WTC11 (cell line): Measurements from ENCODE around the gene CCBE1.

Source experiments
- ATF1 ChIP-seq: sonication (generic); formaldehyde crosslinking; IDR thresholded peaks from 2 replicates; pipeline ENCODE4 v1.8.1; 2023; ENCODE audit warnings: mild to moderate bottlenecking, moderate library complexity, missing genetic modification reagents
- CBFB ChIP-seq: sonication (generic); formaldehyde crosslinking; IDR thresholded peaks from 2 replicates; pipeline ENCODE4 v1.8.1; 2022; ENCODE audit warnings: mild to moderate bottlenecking, low read depth, missing genetic modification reagents
- ELF4 ChIP-seq: sonication (generic); formaldehyde crosslinking; IDR thresholded peaks from 2 replicates; pipeline ENCODE4 v1.8.1; 2022; ENCODE audit warnings: low read depth, mild to moderate bottlenecking, moderate library complexity, missing genetic modification reagents
- NR2C2 ChIP-seq: sonication (generic); formaldehyde crosslinking; IDR thresholded peaks from 2 replicates; pipeline ENCODE4 v1.8.0; 2022; ENCODE audit warnings: mild to moderate bottlenecking, missing genetic modification reagents
- TEAD4 ChIP-seq: sonication (generic); formaldehyde crosslinking; IDR thresholded peaks from 2 replicates; pipeline ENCODE4 v1.8.0; 2022; ENCODE audit warnings: mild to moderate bottlenecking, missing genetic modification reagents
- ZNF121 ChIP-seq: sonication (generic); formaldehyde crosslinking; IDR thresholded peaks from 2 replicates; pipeline ENCODE4 v1.8.0; 2023; ENCODE audit warnings: missing genetic modification reagents
- ZNF219 ChIP-seq: sonication (generic); formaldehyde crosslinking; IDR thresholded peaks from 2 replicates; pipeline ENCODE4 v1.8.0; 2023; ENCODE audit warnings: missing genetic modification reagents, mild to moderate bottlenecking, borderline replicate concordance
- TF ChIP-seq, protein P1 (sequence below): fragments of 200-600 bp; IDR thresholded peaks from 2 replicates; pipeline ENCODE4 v1.8.0; 2022; ENCODE audit warnings: antibody characterized with exemption
- TF ChIP-seq, protein P2 (sequence below): sonication (generic); formaldehyde crosslinking; IDR thresholded peaks from 2 replicates; pipeline ENCODE4 v1.8.1; 2023; ENCODE audit warnings: mild to moderate bottlenecking, missing genetic modification reagents, moderate library complexity
- TF ChIP-seq, protein P3 (sequence below): fragments of 250-450 bp; sonication (Bioruptor Pico); IDR thresholded peaks from 2 replicates; pipeline ENCODE4 v1.9.0; 2021; ENCODE audit warnings: mild to moderate bottlenecking, borderline replicate concordance
- TF ChIP-seq, protein P4 (sequence below): sonication (generic); formaldehyde crosslinking; conservative IDR thresholded peaks from 2 replicates; pipeline ENCODE4 v1.8.1; 2022; ENCODE audit warnings: mild to moderate bottlenecking, missing genetic modification reagents
- TF ChIP-seq, protein P5 (sequence below): fragments of 250-450 bp; sonication (Bioruptor Pico); IDR thresholded peaks from 2 replicates; pipeline ENCODE4 v1.9.0; 2021; ENCODE audit warnings: mild to moderate bottlenecking
- TF ChIP-seq, protein P6 (sequence below): sonication (generic); formaldehyde crosslinking; IDR thresholded peaks from 2 replicates; pipeline ENCODE4 v1.8.1; 2022; ENCODE audit warnings: missing genetic modification reagents, borderline replicate concordance
- TF ChIP-seq, protein P7 (sequence below): sonication (generic); formaldehyde crosslinking; IDR thresholded peaks from 2 replicates; pipeline ENCODE4 v1.8.1; 2023; ENCODE audit warnings: mild to moderate bottlenecking, missing genetic modification reagents, moderate library complexity

DNA sequence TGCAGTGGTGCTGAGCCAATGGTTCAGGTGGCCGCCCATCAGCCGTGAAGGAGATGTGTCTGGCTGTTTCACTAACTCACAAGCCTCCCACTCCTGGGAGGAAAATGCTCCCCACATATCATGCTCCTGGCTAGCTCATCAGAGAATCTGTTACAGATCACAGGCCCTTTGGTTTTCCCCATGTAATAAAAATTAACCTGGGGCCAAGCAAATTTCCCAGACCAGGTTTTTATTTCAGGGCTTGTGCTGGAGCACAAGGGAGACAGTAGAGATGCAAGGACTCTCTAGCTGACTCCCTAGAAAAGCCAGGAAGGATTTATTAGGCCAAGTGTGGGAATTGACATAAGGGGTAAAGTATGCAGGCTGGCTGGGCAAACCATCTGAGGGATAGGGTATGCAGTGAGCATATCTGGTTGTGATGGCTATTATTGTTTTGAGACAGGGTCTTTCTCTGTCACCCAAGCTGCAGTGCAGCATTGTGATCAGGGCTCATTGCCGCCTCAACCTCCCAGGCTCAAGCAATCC lies 40.6 kb upstream of the CCBE1 start:
- TF ChIP-seq CBFB (CRISPR knock-in tag) = no peak
- TF ChIP-seq, protein P1, sequence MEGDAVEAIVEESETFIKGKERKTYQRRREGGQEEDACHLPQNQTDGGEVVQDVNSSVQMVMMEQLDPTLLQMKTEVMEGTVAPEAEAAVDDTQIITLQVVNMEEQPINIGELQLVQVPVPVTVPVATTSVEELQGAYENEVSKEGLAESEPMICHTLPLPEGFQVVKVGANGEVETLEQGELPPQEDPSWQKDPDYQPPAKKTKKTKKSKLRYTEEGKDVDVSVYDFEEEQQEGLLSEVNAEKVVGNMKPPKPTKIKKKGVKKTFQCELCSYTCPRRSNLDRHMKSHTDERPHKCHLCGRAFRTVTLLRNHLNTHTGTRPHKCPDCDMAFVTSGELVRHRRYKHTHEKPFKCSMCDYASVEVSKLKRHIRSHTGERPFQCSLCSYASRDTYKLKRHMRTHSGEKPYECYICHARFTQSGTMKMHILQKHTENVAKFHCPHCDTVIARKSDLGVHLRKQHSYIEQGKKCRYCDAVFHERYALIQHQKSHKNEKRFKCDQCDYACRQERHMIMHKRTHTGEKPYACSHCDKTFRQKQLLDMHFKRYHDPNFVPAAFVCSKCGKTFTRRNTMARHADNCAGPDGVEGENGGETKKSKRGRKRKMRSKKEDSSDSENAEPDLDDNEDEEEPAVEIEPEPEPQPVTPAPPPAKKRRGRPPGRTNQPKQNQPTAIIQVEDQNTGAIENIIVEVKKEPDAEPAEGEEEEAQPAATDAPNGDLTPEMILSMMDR = no peak
- TF ChIP-seq, protein P2, sequence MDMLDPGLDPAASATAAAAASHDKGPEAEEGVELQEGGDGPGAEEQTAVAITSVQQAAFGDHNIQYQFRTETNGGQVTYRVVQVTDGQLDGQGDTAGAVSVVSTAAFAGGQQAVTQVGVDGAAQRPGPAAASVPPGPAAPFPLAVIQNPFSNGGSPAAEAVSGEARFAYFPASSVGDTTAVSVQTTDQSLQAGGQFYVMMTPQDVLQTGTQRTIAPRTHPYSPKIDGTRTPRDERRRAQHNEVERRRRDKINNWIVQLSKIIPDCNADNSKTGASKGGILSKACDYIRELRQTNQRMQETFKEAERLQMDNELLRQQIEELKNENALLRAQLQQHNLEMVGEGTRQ = no peak
- TF ChIP-seq ZNF219 (CRISPR knock-in tag) = no peak
- TF ChIP-seq, protein P3, sequence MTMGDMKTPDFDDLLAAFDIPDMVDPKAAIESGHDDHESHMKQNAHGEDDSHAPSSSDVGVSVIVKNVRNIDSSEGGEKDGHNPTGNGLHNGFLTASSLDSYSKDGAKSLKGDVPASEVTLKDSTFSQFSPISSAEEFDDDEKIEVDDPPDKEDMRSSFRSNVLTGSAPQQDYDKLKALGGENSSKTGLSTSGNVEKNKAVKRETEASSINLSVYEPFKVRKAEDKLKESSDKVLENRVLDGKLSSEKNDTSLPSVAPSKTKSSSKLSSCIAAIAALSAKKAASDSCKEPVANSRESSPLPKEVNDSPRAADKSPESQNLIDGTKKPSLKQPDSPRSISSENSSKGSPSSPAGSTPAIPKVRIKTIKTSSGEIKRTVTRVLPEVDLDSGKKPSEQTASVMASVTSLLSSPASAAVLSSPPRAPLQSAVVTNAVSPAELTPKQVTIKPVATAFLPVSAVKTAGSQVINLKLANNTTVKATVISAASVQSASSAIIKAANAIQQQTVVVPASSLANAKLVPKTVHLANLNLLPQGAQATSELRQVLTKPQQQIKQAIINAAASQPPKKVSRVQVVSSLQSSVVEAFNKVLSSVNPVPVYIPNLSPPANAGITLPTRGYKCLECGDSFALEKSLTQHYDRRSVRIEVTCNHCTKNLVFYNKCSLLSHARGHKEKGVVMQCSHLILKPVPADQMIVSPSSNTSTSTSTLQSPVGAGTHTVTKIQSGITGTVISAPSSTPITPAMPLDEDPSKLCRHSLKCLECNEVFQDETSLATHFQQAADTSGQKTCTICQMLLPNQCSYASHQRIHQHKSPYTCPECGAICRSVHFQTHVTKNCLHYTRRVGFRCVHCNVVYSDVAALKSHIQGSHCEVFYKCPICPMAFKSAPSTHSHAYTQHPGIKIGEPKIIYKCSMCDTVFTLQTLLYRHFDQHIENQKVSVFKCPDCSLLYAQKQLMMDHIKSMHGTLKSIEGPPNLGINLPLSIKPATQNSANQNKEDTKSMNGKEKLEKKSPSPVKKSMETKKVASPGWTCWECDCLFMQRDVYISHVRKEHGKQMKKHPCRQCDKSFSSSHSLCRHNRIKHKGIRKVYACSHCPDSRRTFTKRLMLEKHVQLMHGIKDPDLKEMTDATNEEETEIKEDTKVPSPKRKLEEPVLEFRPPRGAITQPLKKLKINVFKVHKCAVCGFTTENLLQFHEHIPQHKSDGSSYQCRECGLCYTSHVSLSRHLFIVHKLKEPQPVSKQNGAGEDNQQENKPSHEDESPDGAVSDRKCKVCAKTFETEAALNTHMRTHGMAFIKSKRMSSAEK = no peak
- TF ChIP-seq ELF4 = no peak
- TF ChIP-seq, protein P4, sequence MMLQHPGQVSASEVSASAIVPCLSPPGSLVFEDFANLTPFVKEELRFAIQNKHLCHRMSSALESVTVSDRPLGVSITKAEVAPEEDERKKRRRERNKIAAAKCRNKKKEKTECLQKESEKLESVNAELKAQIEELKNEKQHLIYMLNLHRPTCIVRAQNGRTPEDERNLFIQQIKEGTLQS (CRISPR knock-in tag) = no peak
- TF ChIP-seq TEAD4 (CRISPR knock-in tag) = no peak
- TF ChIP-seq, protein P5, sequence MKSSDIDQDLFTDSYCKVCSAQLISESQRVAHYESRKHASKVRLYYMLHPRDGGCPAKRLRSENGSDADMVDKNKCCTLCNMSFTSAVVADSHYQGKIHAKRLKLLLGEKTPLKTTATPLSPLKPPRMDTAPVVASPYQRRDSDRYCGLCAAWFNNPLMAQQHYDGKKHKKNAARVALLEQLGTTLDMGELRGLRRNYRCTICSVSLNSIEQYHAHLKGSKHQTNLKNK (CRISPR knock-in tag) = no peak
- TF ChIP-seq, protein P6, sequence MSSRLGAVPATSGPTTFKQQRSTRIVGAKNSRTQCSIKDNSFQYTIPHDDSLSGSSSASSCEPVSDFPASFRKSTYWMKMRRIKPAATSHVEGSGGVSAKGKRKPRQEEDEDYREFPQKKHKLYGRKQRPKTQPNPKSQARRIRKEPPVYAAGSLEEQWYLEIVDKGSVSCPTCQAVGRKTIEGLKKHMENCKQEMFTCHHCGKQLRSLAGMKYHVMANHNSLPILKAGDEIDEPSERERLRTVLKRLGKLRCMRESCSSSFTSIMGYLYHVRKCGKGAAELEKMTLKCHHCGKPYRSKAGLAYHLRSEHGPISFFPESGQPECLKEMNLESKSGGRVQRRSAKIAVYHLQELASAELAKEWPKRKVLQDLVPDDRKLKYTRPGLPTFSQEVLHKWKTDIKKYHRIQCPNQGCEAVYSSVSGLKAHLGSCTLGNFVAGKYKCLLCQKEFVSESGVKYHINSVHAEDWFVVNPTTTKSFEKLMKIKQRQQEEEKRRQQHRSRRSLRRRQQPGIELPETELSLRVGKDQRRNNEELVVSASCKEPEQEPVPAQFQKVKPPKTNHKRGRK (CRISPR knock-in tag) = no peak
- no peak for TF ChIP-seq ATF1 (CRISPR knock-in tag)
- TF ChIP-seq ZNF121 (CRISPR knock-in tag) = no peak
- TF ChIP-seq NR2C2 (CRISPR knock-in tag) = no peak
- TF ChIP-seq, protein P7, sequence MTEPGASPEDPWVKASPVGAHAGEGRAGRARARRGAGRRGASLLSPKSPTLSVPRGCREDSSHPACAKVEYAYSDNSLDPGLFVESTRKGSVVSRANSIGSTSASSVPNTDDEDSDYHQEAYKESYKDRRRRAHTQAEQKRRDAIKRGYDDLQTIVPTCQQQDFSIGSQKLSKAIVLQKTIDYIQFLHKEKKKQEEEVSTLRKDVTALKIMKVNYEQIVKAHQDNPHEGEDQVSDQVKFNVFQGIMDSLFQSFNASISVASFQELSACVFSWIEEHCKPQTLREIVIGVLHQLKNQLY = no peak
